IPS DF 4.7 (cell line): Measurements from ENCODE around the gene STX12.
"Not testable (repeated sequence)": the region's sequence is repeated elsewhere in the genome, so short reads cannot be mapped to it uniquely, and the experiment has no call there.

Experiments
- DNase-seq: peaks from one replicate; pipeline ENCODE4 v3.0.0-alpha.2; 2013; ENCODE audit warnings: low spot score; ENCODE audit errors: extremely low read depth

Gene STX12

DNA sequence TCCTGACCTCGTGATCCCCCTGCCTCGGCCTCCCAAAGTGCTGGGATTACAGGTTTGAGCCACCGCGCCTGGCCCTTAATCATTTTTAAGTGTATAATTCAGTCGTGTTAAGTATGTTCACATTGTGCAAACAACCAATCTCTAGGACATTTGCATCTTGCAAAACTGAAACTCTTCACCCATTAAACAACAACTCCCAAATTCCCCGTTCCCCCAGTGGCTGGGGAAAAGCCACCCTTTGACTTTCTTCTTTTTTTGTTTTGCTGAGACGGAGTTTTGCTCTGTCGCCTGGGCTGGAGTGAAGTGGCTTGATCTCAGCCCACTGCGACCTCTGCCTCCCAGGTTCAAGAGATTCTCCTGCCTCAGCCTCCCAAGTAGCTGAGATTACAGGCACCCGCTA lies 92.8 kb downstream of the STX12 start:
- DNase-seq, result no peak

DNA sequence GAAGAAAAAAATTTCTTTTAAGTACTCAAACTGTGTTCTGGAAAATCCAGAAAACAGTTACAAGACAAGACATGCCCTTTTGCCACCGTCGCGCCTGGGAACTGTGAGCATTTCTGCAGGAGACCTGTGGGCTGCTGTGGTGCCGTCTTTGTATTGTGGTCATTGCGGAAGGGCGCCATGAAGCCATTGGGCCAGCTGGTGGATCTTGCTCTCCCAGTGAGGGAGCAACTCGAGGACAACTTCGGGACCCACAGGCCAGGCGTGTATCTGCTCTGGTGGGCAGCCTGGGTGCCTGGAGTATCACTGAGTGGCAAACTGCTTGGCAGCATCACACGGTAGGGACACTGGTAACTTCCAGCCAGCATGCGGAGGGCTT lies 95.5 kb downstream of the STX12 start:
- no peak for DNase-seq

DNA sequence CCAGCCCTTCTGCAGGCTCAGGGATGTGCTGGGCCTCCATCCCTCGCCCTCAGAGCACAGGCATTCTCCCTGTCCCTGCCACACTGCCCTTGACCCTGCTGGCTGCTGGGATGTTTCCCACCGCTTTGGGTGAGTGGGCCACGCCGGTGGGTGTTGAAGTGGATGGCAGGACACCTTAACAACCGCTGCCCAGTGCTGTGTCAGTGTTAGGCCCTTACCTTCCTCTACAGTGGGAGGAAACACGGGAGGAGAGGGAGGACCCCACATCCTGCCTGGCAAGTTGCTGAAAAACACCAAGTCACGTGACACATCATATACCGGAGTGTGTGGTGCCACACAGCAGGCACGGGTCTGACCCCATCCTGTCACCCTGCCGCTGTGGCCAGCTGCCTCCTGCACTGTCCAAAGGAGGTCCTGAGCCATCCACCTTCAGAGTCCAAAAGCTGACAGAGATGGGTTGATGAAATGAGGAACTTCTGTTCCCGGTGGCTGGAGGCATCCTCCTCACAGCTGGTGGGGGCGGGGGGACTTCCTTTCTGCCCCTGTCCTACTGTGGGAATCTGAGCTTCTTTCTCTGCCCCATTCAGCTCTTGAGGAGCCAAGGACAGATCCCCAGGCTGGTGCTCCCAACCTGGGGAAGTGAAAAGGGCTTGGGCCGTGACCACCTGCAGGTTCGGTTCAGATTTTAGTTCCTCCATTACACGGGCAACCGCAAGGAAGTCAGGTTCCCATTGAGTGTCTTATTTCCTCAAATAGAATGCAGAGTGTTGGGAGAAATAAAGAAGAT lies 96.1 kb downstream of the STX12 start:
- DNase-seq, result no peak

GRCh38 chr1:27869719-27870085 lies 96.7 kb downstream of the STX12 start:
- DNase-seq, result no peak

GRCh38 chr1:27871076-27871475 lies 98.1 kb downstream of the STX12 start:
- not testable (repeated sequence) for DNase-seq

GRCh38 chr1:27872059-27872801 lies 99.2 kb downstream of the STX12 start, which contains the start of gene THEMIS2:
TSS of gene THEMIS2 (plus strand) at chr1:27872544. CDS start at chr1:27872572, 28 bp downstream.
- DNase-seq, result no peak

- DNase-seq, result no peak
Measured at GRCh38 chr1:27872802-27873551, 100.0 kb downstream of the STX12 start.

DNA sequence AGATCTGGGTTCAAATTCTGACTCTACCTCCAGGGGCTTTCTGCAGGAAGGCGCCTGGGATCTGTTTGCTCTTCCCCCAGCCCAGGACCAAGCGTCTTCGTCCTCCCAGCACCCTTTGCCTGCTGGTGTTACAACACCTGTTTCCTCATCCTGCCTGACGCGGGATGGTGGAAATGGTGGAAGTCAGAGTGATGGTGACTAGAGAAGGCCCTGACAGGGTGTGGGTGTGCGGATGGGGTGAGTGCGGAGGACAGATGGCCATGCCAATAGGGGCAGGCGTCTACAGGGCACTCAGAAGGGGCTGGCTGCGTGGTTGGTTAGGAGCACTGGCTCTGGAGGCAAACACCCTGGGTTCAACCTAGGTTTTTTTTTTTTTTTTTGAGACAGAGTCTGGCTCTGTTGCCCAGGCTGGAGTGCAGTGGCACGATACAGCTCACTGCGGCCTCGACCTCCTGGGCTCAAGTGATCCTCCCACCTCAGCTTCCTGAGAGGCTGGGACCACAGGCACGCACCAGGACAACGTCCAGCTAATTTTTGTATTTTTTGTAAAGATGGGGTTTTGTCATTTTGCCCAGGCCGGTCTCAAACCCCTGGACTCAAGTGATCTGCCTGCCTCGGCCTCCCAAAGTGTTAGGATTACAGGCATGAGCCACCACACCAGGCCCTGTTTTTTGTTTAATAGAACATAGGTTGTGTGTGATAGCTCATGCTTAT lies 100.8 kb downstream of the STX12 start:
- no peak for DNase-seq
